PC-3 (cell line): ENCODE measurements around the gene GRK6. TPM values are rescaled to one million over a fixed set of nuclear protein-coding genes. Genes with fewer than 3 reads are reported as not detected.

ENCODE experiments used
- ATAC-seq: fragments of 200-7000 bp; cut with Tn5 transposase; 2 replicates; pipeline ENCODE4 v1.9.1; 2020; ENCODE audit warnings: mild to moderate bottlenecking, moderate library complexity
- BruUV-seq: library from RNA; stranded (reverse); fragments of 400-500 nt; replicated peaks from 2 replicates; lab custom pipeline; 2021; lab: Mats Ljungman, UMichigan
- CTCF ChIA-PET: fragments of 300-600 bp; sonication (Branson Sonifier 250); formaldehyde crosslinking; loops from one replicate; lab custom pipeline; 2022; ENCODE audit warnings: antibody characterized with exemption; lab: Charles Lee
- POLR2A ChIA-PET: fragments of 300-600 bp; sonication (Branson Sonifier 250); formaldehyde crosslinking; loops from one replicate; lab custom pipeline; 2022; ENCODE audit warnings: antibody characterized with exemption; ENCODE audit not compliant: unreplicated experiment; lab: Charles Lee
- DNase-seq: peaks from one replicate; pipeline ENCODE4 v3.0.0-alpha.2; 2015
- H2AFZ ChIP-seq: fragments of 300-600 bp; sonication (generic); 2 replicates; pipeline ENCODE4 v1.6.0; 2016; ENCODE audit warnings: antibody characterized with exemption, low read length
- H3F3A ChIP-seq: fragments of 300-600 bp; sonication (generic); one replicate; pipeline ENCODE4 v1.6.0; 2017; ENCODE audit warnings: antibody characterized with exemption, low read length, control low read depth, mild to moderate bottlenecking; ENCODE audit not compliant: unreplicated experiment
- H3K27ac ChIP-seq: fragments of 300-600 bp; sonication (generic); 2 replicates; pipeline ENCODE4 v1.5.1; 2016; ENCODE audit warnings: mild to moderate bottlenecking, low read length
- H3K27me3 ChIP-seq: fragments of 300-600 bp; sonication (generic); 2 replicates; pipeline ENCODE4 v1.6.1; 2016; ENCODE audit warnings: low read length, mixed read lengths
- H3K36me3 ChIP-seq: fragments of 300-600 bp; sonication (generic); 2 replicates; pipeline ENCODE4 v1.6.1; 2016; ENCODE audit warnings: low read depth, mixed run types, low read length, mixed read lengths
- H3K4me1 ChIP-seq: fragments of 300-600 bp; sonication (generic); 2 replicates; pipeline ENCODE4 v1.5.1; 2016; ENCODE audit warnings: low read length; ENCODE audit not compliant: insufficient read depth
- H3K4me2 ChIP-seq: fragments of 300-600 bp; sonication (generic); 2 replicates; pipeline ENCODE4 v1.6.0; 2016; ENCODE audit warnings: low read length
- H3K4me3 ChIP-seq: fragments of 300-600 bp; sonication (generic); 2 replicates; pipeline ENCODE4 v1.5.1; 2016; ENCODE audit warnings: mild to moderate bottlenecking, low read length, mixed read lengths
- H3K79me2 ChIP-seq: fragments of 300-600 bp; sonication (generic); 2 replicates; pipeline ENCODE4 v1.6.1; 2017; ENCODE audit warnings: low read length, mixed read lengths
- H3K9ac ChIP-seq: fragments of 300-600 bp; sonication (generic); 2 replicates; pipeline ENCODE4 v1.6.0; 2016; ENCODE audit warnings: mild to moderate bottlenecking, low read length
- H3K9me2 ChIP-seq: fragments of 300-600 bp; sonication (generic); replicated peaks from 2 replicates; pipeline ENCODE4 v1.6.1; 2016; ENCODE audit warnings: mixed run types, low read length, mixed read lengths
- H3K9me3 ChIP-seq: fragments of 300-600 bp; sonication (generic); 2 replicates; pipeline ENCODE4 v1.6.1; 2016; ENCODE audit warnings: low read length, mixed read lengths
- H4K20me1 ChIP-seq: fragments of 300-600 bp; sonication (generic); 2 replicates; pipeline ENCODE4 v1.6.1; 2016; ENCODE audit warnings: low read length, mixed read lengths
- EZH2 ChIP-seq: fragments of 300-600 bp; sonication (generic); IDR thresholded peaks from one replicate; pipeline ENCODE4 v1.6.1; 2017; ENCODE audit warnings: antibody characterized with exemption, mild to moderate bottlenecking, low read length; ENCODE audit not compliant: unreplicated experiment
- EZH2phosphoT487 ChIP-seq: fragments of 300-600 bp; sonication (generic); IDR thresholded peaks from 2 replicates; pipeline ENCODE4 v1.6.1; 2018; ENCODE audit warnings: mild to moderate bottlenecking, antibody characterized with exemption, low read length, borderline replicate concordance
- intact Hi-C: fragments of 100-400 bp; cut with micrococcal nuclease; formaldehyde crosslinking; loops from 2 replicates; pipeline ENCODE4 v1.9.0; 2023
- total RNA-seq: library from RNA; depleted of rRNA; stranded (reverse); fragments of >200 nt; gene quantifications from 2 replicates; pipeline ENCODE4 v1.2.3, GENCODE V29; 2014
- TF ChIP-seq, protein P1 (sequence below): fragments of 300-600 bp; sonication (generic); conservative IDR thresholded peaks from 2 replicates; pipeline ENCODE4 v1.5.1; 2017; ENCODE audit warnings: antibody characterized with exemption, low read depth, mild to moderate bottlenecking, low read length

The GRK6 gene
- total RNA-seq, 1 experiment from 2014 or later: 69.9 TPM

DNA sequence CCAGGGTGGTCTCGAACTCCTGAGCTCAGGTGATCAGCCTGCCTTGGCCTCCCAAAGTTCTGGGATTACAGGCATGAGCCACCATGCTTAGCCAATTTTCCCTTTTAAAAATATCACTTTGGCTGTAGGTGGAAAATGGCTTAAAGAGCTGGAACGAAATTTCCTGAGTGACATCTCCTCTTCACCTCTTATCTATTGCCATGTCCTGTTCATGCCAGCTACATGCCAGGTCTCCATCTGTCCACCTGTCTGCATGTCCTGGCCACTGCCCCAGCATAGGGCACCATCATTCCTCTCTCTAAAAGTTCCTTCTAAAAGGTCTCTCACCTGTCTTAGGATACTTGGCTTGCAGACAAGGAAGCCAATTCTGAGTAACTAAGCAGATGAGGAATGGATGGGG is 2.8 kb upstream of the GRK6 start:
- Histone ChIP-seq H3K79me2 (peaks cover 20% of the 10 kb centered on the region), H4K20me1 (0 out of 2 replicates have a peak, but pooled peaks cover 5% of the 10 kb centered on the region), H3F3A (no peaks in the 10 kb centered on the region), H3K4me3 (no peak overlapping the region), H3K4me1 (peaks cover 19% of the 10 kb centered on the region), H2AFZ (no peak overlapping the region), H3K4me2 (no peak overlapping the region), H3K36me3 (no peaks in the 10 kb centered on the region), H3K9ac (no peak overlapping the region), H3K27me3 (no peaks in the 10 kb centered on the region), H3K27ac (no peak overlapping the region), H3K9me2 (no peaks in the 10 kb centered on the region), H3K9me3 (no peaks in the 10 kb centered on the region)
- TF ChIP-seq EZH2phosphoT487 (no peak), EZH2 (no peak)
- TF ChIP-seq, protein P1, sequence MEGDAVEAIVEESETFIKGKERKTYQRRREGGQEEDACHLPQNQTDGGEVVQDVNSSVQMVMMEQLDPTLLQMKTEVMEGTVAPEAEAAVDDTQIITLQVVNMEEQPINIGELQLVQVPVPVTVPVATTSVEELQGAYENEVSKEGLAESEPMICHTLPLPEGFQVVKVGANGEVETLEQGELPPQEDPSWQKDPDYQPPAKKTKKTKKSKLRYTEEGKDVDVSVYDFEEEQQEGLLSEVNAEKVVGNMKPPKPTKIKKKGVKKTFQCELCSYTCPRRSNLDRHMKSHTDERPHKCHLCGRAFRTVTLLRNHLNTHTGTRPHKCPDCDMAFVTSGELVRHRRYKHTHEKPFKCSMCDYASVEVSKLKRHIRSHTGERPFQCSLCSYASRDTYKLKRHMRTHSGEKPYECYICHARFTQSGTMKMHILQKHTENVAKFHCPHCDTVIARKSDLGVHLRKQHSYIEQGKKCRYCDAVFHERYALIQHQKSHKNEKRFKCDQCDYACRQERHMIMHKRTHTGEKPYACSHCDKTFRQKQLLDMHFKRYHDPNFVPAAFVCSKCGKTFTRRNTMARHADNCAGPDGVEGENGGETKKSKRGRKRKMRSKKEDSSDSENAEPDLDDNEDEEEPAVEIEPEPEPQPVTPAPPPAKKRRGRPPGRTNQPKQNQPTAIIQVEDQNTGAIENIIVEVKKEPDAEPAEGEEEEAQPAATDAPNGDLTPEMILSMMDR: no peak
- intact Hi-C loops: no loop called here
- no peak for ATAC-seq
- no TSS peak for BruUV-seq
- no peak for DNase-seq
- CTCF ChIA-PET: interaction anchor here (0.6 kb wide), 1 partner anchor 18 kb away, joined by 3 read pairs; no protein-coding TSS in a partner anchor
- POLR2A ChIA-PET: no interaction called here

DNA sequence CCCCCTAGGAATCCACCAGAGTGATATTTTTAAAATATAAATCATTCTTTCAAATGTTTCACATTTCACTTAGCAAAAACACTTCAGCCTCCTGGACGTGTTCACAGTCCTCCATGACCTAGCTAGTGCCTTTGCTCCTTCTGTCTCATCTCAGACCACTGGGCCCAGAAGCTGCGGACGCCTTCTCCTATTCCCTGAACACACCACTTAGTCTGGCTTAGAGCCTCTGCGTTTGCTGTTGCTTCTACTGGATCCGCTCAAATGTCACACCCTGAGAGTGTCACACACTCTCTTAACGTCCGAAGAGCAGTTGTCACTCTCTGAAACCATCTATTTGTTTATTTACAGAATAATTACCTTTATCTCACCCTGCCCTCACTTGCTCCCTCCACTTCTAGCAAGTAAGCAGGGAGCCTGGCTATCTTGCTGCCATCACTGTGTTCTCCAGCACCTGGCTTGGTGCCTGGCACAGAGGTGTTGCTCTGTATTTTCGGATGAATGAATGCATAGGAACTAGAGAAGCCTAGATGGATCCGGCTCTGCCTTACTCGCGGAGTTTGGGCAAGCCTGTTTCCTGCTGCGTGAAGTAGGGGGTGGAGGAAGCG is 1.2 kb upstream of the GRK6 start:
- ChIA-PET CTCF (interaction anchor here (0.9 to 2.3 kb wide), 4 partner anchors 22 to 55 kb away, joined by 8 to 32 read pairs (median 12); no protein-coding TSS in a partner anchor), POLR2A (no interaction called here)
- BruUV-seq: no TSS peak
- no peaks in the 10 kb centered on the region for H3K36me3 ChIP-seq
- peak overlapping the region; percentile 74 for H2AFZ ChIP-seq
- DNase-seq (no peak), ATAC-seq (no peak)
- peak overlapping the region; percentile 72 for H3K27ac ChIP-seq
- H3K9ac ChIP-seq: peak overlapping the region; percentile 57
- peak overlapping the region; percentile 77 for H3K4me2 ChIP-seq
- no peaks in the 10 kb centered on the region for H3K27me3 ChIP-seq
- peaks cover 31% of the 10 kb centered on the region for H3K79me2 ChIP-seq
- H3K9me2 ChIP-seq: no peaks in the 10 kb centered on the region
- intact Hi-C loops: no loop called here
- no peaks in the 10 kb centered on the region for H3F3A ChIP-seq
- TF ChIP-seq EZH2: no peak
- TF ChIP-seq EZH2phosphoT487: no peak
- TF ChIP-seq, protein P1: no peak
- H3K9me3 ChIP-seq: no peaks in the 10 kb centered on the region
- 0 out of 2 replicates have a peak, but pooled peaks cover 5% of the 10 kb centered on the region for H4K20me1 ChIP-seq
- H3K4me3 ChIP-seq: peak overlapping the region; percentile 72
- H3K4me1 ChIP-seq: peaks cover 19% of the 10 kb centered on the region
